ENCODE results near the gene WNT5B. TPM values are rescaled to one million over a fixed set of nuclear protein-coding genes. Genes with fewer than 3 reads are reported as not detected.

WNT5B gene
- total RNA-seq, 4 donors from 2014 or later: 0.53 to 9.1 (median 0.94) TPM; not detected in 1

DNA sequence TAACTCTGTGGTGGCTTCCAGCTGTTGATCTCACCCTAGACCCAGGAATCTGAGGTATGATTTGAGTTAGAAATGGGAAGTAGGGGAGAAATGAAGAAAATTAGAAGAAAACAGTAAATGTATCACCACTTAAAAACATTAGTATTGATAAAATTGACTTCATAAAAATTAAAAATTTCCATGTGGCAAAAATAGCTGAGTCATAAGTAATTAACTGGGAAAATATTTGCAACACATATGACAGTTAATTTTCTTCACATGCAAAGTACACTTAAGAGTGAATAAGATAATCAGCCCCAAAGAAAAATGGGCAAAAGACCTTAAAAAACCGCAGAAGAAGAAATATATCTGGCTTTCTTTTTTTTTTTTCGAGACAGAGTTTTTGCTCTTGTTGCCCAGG lies 36.3 kb downstream of the WNT5B start:
- Histone ChIP-seq H3K4me1 (peaks cover 0 to 41% (median 12%) of the 10 kb centered on the region in 4 donors), H3K27ac (peak overlapping the region in 2 of 4 donors; percentile 26 to 28), H3K4me3 (no peak overlapping the region), H3K9me3 (no peaks in the 10 kb centered on the region), H3K36me3 (no peaks in the 10 kb centered on the region), H3K27me3 (no peaks in the 10 kb centered on the region)
- DNase-seq: no peak
- TF ChIP-seq, protein P1, sequence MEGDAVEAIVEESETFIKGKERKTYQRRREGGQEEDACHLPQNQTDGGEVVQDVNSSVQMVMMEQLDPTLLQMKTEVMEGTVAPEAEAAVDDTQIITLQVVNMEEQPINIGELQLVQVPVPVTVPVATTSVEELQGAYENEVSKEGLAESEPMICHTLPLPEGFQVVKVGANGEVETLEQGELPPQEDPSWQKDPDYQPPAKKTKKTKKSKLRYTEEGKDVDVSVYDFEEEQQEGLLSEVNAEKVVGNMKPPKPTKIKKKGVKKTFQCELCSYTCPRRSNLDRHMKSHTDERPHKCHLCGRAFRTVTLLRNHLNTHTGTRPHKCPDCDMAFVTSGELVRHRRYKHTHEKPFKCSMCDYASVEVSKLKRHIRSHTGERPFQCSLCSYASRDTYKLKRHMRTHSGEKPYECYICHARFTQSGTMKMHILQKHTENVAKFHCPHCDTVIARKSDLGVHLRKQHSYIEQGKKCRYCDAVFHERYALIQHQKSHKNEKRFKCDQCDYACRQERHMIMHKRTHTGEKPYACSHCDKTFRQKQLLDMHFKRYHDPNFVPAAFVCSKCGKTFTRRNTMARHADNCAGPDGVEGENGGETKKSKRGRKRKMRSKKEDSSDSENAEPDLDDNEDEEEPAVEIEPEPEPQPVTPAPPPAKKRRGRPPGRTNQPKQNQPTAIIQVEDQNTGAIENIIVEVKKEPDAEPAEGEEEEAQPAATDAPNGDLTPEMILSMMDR (IDR thresholded peaks at IDR 0.05): no peak
- no peak for TF ChIP-seq POLR2A (IDR thresholded peaks at IDR 0.05)

DNA sequence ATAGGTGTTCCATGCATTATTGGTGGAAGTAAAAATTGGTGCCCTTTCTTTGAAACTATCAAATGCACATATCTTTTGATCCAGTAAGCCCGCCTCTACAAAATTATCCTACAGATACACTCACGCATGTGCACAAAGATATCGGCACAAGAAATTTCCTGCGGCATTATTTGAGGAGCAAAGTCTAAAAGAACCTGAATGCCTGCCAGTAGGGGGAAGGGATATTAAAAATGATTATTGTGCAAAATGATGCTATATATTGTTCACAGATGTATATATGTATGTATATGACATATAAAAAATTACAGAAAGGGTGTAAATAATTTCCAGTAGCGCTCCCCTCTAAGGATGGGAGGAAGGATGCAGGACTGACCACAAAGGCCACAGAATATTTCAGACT lies 37.2 kb downstream of the WNT5B start:
- Histone ChIP-seq H3K27me3 (no peaks in the 10 kb centered on the region), H3K27ac (peak overlapping the region in 3 of 4 donors; percentile 50 to 74 (median 55)), H3K4me1 (peaks cover 0 to 35% (median 12%) of the 10 kb centered on the region in 4 donors), H3K36me3 (no peaks in the 10 kb centered on the region), H3K9me3 (no peaks in the 10 kb centered on the region), H3K4me3 (no peak overlapping the region)
- no peak for TF ChIP-seq POLR2A (IDR thresholded peaks at IDR 0.05)
- TF ChIP-seq, protein P1 (IDR thresholded peaks at IDR 0.05): peak in 4 of 6 experiments; percentile 4 to 53 (median 49)
- DNase-seq: no peak

DNA sequence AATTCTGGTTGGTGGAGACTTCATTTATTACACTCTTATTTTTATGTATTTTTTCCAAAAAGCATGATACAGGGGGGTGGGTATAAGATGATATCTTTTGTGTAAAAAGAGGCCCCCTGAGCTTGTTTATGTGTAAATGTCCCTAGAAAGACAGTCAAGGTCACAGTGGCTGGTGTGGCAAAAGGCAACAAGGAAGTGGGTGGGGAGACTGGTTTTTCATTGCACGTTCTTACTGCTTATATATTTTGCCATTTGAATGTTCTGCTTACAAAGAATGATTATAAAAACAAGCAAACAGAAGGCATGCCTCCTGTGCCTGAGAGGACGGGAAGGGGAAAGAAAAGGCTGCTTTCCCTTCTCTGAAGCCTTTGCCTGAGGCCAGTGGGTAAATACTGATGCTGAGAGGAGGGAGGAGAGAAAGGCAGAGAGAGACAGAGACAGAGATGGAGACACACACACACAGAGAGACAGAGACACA lies 37.7 kb downstream of the WNT5B start:
- Histone ChIP-seq H3K9me3 (no peaks in the 10 kb centered on the region), H3K27ac (peak overlapping the region in 3 of 4 donors; percentile 50 to 74 (median 55)), H3K4me1 (peaks cover 0 to 35% (median 12%) of the 10 kb centered on the region in 4 donors), H3K36me3 (no peaks in the 10 kb centered on the region), H3K4me3 (no peak overlapping the region), H3K27me3 (no peaks in the 10 kb centered on the region)
- no peak for DNase-seq
- TF ChIP-seq POLR2A (IDR thresholded peaks at IDR 0.05): no peak
- TF ChIP-seq, protein P1 (IDR thresholded peaks at IDR 0.05): no peak

DNA sequence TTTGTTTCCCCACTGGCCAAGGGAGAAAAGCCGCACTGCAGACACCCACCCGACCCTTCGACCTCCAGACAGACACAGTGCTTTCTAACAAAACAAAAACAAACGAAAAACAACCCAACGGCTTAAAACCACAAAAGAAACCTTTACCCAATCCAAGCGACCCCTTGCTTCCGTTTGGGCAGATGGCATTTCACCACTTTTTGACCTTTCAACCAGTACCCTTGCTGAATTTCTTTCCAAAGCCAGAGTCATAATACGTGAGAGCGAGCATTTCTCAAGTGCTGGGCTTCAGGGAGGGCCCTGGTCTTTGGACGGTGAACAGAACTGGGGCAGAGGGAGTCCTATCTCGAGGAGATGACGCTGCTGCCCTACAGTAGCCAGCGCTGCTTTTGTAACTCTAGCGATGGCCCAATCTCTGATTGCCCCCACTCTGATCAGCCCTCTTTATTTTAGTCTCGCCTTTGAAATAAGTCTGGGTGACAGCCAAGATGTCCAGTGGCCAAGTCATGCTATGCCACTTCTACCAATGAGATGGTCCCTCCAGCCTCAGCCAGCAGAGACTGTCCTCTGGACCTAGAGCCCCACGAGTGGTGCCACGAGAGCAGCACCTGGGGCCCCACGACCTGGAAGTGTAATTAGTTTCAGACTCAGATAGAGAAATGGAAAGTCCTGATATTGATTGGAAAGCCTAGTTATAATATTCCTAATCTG lies 40.0 kb downstream of the WNT5B start:
- Histone ChIP-seq H3K36me3 (no peaks in the 10 kb centered on the region), H3K27me3 (no peaks in the 10 kb centered on the region), H3K27ac (peak overlapping the region in 3 of 4 donors; percentile 80 to 95 (median 90)), H3K4me3 (no peak overlapping the region), H3K4me1 (peaks cover 0 to 31% (median 12%) of the 10 kb centered on the region in 4 donors), H3K9me3 (no peaks in the 10 kb centered on the region)
- no peak for TF ChIP-seq POLR2A (IDR thresholded peaks at IDR 0.05)
- TF ChIP-seq, protein P1 (IDR thresholded peaks at IDR 0.05): no peak
- DNase-seq: peak in 1 of 3 donors; percentile 58

DNA sequence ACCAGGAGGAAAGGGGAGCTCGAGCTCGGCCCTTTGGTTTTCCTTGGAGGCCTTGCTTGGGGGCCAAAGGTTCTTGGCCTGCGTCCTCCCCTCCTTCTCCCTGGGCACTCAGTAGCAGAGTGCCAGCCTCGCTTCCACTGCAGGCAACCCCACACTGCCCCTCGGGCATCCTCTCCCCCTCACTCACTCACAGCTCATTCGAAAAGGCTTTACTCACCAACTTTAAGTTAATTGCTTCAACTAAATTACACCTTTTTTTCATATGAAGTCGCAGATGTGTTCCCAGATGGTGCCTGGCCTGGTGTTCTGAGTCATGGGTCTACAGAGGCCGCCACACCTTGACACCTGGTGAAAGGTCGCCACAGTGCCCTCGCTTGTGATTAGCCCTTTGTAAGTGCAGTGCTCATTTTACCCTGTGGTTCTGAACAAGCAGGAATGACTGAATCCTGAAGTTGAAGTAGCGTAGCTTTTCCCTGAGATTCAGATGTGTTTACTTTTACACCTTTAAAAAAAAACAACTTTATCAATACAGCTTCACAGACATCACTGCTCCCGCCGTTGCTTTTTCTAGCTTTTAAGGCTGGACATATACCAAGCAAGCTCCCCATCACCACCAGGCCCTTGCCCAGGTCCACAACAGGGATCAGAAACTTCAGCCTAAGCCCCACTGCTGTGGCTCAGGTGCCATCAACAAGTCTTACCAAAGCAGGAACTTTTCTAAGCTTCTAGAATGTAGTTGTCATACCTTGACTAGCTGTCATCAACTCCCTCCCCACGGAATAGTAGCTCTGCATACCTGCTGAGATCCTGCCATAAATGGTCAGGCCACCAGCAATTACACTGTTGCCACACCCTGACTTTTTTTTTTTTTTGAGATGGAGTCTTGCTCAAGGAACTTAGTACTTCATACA lies 41.6 kb downstream of the WNT5B start:
- peak; percentile 21 to 33 for TF ChIP-seq POLR2A (IDR thresholded peaks at IDR 0.05)
- TF ChIP-seq, protein P1 (IDR thresholded peaks at IDR 0.05): peak in 3 of 6 experiments; percentile 22 to 33 (median 32)
- DNase-seq: peak in 2 of 3 donors; percentile 88 to 90
- Histone ChIP-seq H3K27ac (peak overlapping the region in 3 of 4 donors; percentile 80 to 95 (median 90)), H3K4me3 (no peak overlapping the region), H3K27me3 (no peaks in the 10 kb centered on the region), H3K9me3 (no peaks in the 10 kb centered on the region), H3K36me3 (no peaks in the 10 kb centered on the region), H3K4me1 (peaks cover 0 to 21% (median 12%) of the 10 kb centered on the region in 4 donors)

Data from Peyer's patch (tissue), 4 donors.